HepG2 (cell line): ENCODE results near the gene EEF1AKMT3. TPM values are rescaled to one million over a fixed set of nuclear protein-coding genes. Genes with fewer than 3 reads are reported as not detected.
A peak's percentile ranks its signal among the peaks of the same experiment; 100 is the strongest.

Experiments used
- MED1 ChIP-seq: sonication (generic); formaldehyde crosslinking; IDR thresholded peaks from 2 replicates; pipeline ENCODE4 v1.4.0; 2020; ENCODE audit warnings: missing genetic modification reagents
- NFAT5 ChIP-seq: sonication (generic); formaldehyde crosslinking; IDR thresholded peaks from 2 replicates; pipeline ENCODE4 v1.4.0; 2020; ENCODE audit warnings: missing genetic modification reagents
- SALL2 ChIP-seq: sonication (generic); formaldehyde crosslinking; IDR thresholded peaks from 2 replicates; pipeline ENCODE4 v1.8.1; 2023; ENCODE audit warnings: mild to moderate bottlenecking, missing genetic modification reagents, inconsistent platforms
- SMAD1 ChIP-seq: sonication (generic); formaldehyde crosslinking; IDR thresholded peaks from 2 replicates; pipeline ENCODE4 v1.4.0; 2020; ENCODE audit warnings: missing genetic modification reagents, low read depth, mild to moderate bottlenecking, borderline replicate concordance
- STAG1 ChIP-seq: sonication (generic); formaldehyde crosslinking; IDR thresholded peaks from 2 replicates; pipeline ENCODE4 v1.4.0; 2020; ENCODE audit warnings: missing genetic modification reagents
- UBTF ChIP-seq: sonication (generic); formaldehyde crosslinking; IDR thresholded peaks from 2 replicates; pipeline ENCODE4 v1.4.0; 2020; ENCODE audit warnings: mild to moderate bottlenecking, missing genetic modification reagents
- ZBTB20 ChIP-seq: sonication (generic); formaldehyde crosslinking; IDR thresholded peaks from 2 replicates; pipeline ENCODE4 v1.8.1; 2023; ENCODE audit warnings: missing genetic modification reagents, low read depth, mild to moderate bottlenecking, borderline replicate concordance
- ZBTB37 ChIP-seq: sonication (generic); formaldehyde crosslinking; IDR thresholded peaks from 2 replicates; pipeline ENCODE4 v1.4.0; 2020; ENCODE audit warnings: mild to moderate bottlenecking, missing genetic modification reagents
- ZNF18 ChIP-seq: sonication (generic); formaldehyde crosslinking; IDR thresholded peaks from 2 replicates; pipeline ENCODE4 v1.8.0; 2022; ENCODE audit warnings: mild to moderate bottlenecking, missing genetic modification reagents; ENCODE audit not compliant: insufficient replicate concordance
- ZNF225 ChIP-seq: sonication (generic); formaldehyde crosslinking; IDR thresholded peaks from 2 replicates; pipeline ENCODE4 v1.4.0; 2020; ENCODE audit warnings: mild to moderate bottlenecking, missing genetic modification reagents
- ZNF329 ChIP-seq: sonication (generic); formaldehyde crosslinking; IDR thresholded peaks from 2 replicates; pipeline ENCODE4 v1.9.0; 2021; ENCODE audit warnings: low read depth, mild to moderate bottlenecking, missing genetic modification reagents
- ZNF431 ChIP-seq: sonication (generic); formaldehyde crosslinking; IDR thresholded peaks from 2 replicates; pipeline ENCODE4 v1.9.0; 2022; ENCODE audit warnings: missing genetic modification reagents, low read depth, mild to moderate bottlenecking, borderline replicate concordance
- ZNF503 ChIP-seq: sonication (generic); formaldehyde crosslinking; IDR thresholded peaks from 2 replicates; pipeline ENCODE4 v1.4.0; 2020; ENCODE audit warnings: missing genetic modification reagents
- ZNF75D ChIP-seq: sonication (generic); formaldehyde crosslinking; IDR thresholded peaks from 2 replicates; pipeline ENCODE4 v1.8.1; 2023; ENCODE audit warnings: missing genetic modification reagents, mild to moderate bottlenecking, borderline replicate concordance
- polyA plus RNA-seq, 8 experiments: library from polyadenylated mRNA; depleted of rRNA in 3 of 8; stranded (reverse) in 7 of 8; unstranded in 1 of 8; fragments of >200 nt; fragmentation: Illumina TruSeq in 4 of 8; extraction: Trizol in 4 of 8; gene quantifications; 2 replicates each; pipeline versions ENCODE4 v1.2.1 to v1.2.3, GENCODE V29; 2011 to 2016; ENCODE audit warnings: low read depth in 4 of 8, missing spikeins in 1 of 8, mixed read lengths in 1 of 8; ENCODE audit not compliant: insufficient read depth in 1 of 8
- total RNA-seq, 5 experiments: library from RNA; depleted of rRNA; stranded (reverse); fragments of >200 nt; fragmentation: Illumina TruSeq; extraction: Trizol; gene quantifications; 2 replicates each; pipeline ENCODE4 v1.2.3, GENCODE V29; 2016; ENCODE audit warnings: low read depth in 1 of 5

Gene EEF1AKMT3
- total and polyA plus RNA-seq, 2 of the 13 experiments (the other 11 are each of a cell fraction or from before 2014, with no cell fraction given): 4.7 to 11.4 TPM

GRCh38 chr12:57744777-57745484 lies 27.5 kb upstream of the EEF1AKMT3 start, which contains the start of gene TSPAN31 (continued):
- TF ChIP-seq ZNF18: peak; percentile 78
- 0 out of 2 replicates have a peak, but pooled peaks have one; percentile 25 for TF ChIP-seq MED1 (CRISPR knock-in tag)
- TF ChIP-seq ZNF329: no peak
- TF ChIP-seq ZNF75D (CRISPR knock-in tag): no peak
- no peak for TF ChIP-seq ZBTB37 (CRISPR knock-in tag)
- no peak for TF ChIP-seq ZNF503
- TF ChIP-seq SALL2: no peak
- TF ChIP-seq NFAT5 (CRISPR knock-in tag): no peak
- no peak for TF ChIP-seq SMAD1 (CRISPR knock-in tag)
- no peak; the same call in 1 of the 2 replicates for TF ChIP-seq UBTF (CRISPR knock-in tag)
- TF ChIP-seq ZBTB20: no peak
- no peak for TF ChIP-seq ZNF225 (CRISPR knock-in tag)
- no peak for TF ChIP-seq STAG1 (CRISPR knock-in tag)
- no peak for TF ChIP-seq ZNF431 (CRISPR knock-in tag)
